Common myeloid progenitor, CD34-positive (primary cell): ENCODE results near the gene SLC2A2.

ENCODE experiments used
- CTCF ChIA-PET: fragments of 350-600 bp; sonication (Branson Sonifier 250); formaldehyde crosslinking; loops from one replicate; lab custom pipeline; 2021; ENCODE audit warnings: antibody characterized with exemption; lab: Charles Lee
- POLR2A ChIA-PET: fragments of 350-600 bp; sonication (Branson Sonifier 250); formaldehyde crosslinking; loops from one replicate; lab custom pipeline; 2021; ENCODE audit warnings: antibody characterized with exemption; lab: Charles Lee
- DNase-seq, 3 donors: peaks; one replicate each; pipeline versions ENCODE4 v3.0.0 to v3.0.0-alpha.2; 2013
- H3K27ac ChIP-seq, 2 experiments: 1 replicate in 1 of 2; 2 replicates in 1 of 2; pipeline ENCODE4 v1.7.0; 2013; ENCODE audit warnings: inconsistent platforms in 2 of 2, low read length in 2 of 2, mild to moderate bottlenecking in 2 of 2, low read depth in 1 of 2, moderate library complexity in 1 of 2; ENCODE audit not compliant: severe bottlenecking in 2 of 2, insufficient read depth in 1 of 2, poor library complexity in 1 of 2
- H3K27me3 ChIP-seq, 5 experiments: replicated peaks in 2 of 5; 1 replicate in 3 of 5; 2 replicates in 2 of 5; pipeline versions ENCODE4 v1.6.1 to v1.7.0; 2013; ENCODE audit warnings: low read length in 4 of 5, mild to moderate bottlenecking in 2 of 5, moderate library complexity in 2 of 5, inconsistent platforms in 1 of 5; ENCODE audit not compliant: insufficient read depth in 5 of 5, control insufficient read depth in 4 of 5
- H3K36me3 ChIP-seq, 4 experiments: 1 replicate in 2 of 4; 2 replicates in 2 of 4; pipeline versions ENCODE4 v1.6.1 to v1.7.0; 2013; ENCODE audit warnings: low read length in 3 of 4, control low read depth in 1 of 4, mild to moderate bottlenecking in 1 of 4; ENCODE audit not compliant: control insufficient read depth in 4 of 4, insufficient read depth in 4 of 4
- H3K4me1 ChIP-seq, 4 experiments: 1 replicate in 3 of 4; 2 replicates in 1 of 4; pipeline versions ENCODE4 v1.6.1 to v1.7.1; 2013; ENCODE audit warnings: low read length in 3 of 4, mild to moderate bottlenecking in 3 of 4, control low read depth in 1 of 4, inconsistent platforms in 1 of 4, moderate library complexity in 1 of 4; ENCODE audit not compliant: control insufficient read depth in 4 of 4, insufficient read depth in 4 of 4; ENCODE audit errors: control extremely low read depth in 1 of 4
- H3K4me3 ChIP-seq, 7 experiments: 1 replicate in 4 of 7; 2 replicates in 3 of 7; pipeline versions ENCODE4 v1.5.1 to v1.7.0; 2013; ENCODE audit warnings: mild to moderate bottlenecking in 7 of 7, low read length in 6 of 7, moderate library complexity in 6 of 7, inconsistent platforms in 2 of 7, low read depth in 2 of 7, control low read depth in 1 of 7; ENCODE audit not compliant: insufficient read depth in 4 of 7, control insufficient read depth in 1 of 7; ENCODE audit errors: extremely low read depth in 1 of 7
- H3K9me3 ChIP-seq, 5 experiments: 1 replicate in 4 of 5; 2 replicates in 1 of 5; pipeline versions ENCODE4 v1.6.1 to v1.7.1; 2013; ENCODE audit warnings: low read length in 4 of 5, mild to moderate bottlenecking in 2 of 5, inconsistent platforms in 1 of 5, low read depth in 1 of 5, moderate library complexity in 1 of 5; ENCODE audit not compliant: control insufficient read depth in 4 of 5, insufficient read depth in 2 of 5; ENCODE audit errors: control extremely low read depth in 1 of 5
- WGBS: methylation state at CpG from one replicate; pipeline ENCODE4 v1.1.5; 2013; ENCODE audit not compliant: insufficient coverage; 5-methylcytosine and 5-hydroxymethylcytosine counted together

The SLC2A2 gene

DNA sequence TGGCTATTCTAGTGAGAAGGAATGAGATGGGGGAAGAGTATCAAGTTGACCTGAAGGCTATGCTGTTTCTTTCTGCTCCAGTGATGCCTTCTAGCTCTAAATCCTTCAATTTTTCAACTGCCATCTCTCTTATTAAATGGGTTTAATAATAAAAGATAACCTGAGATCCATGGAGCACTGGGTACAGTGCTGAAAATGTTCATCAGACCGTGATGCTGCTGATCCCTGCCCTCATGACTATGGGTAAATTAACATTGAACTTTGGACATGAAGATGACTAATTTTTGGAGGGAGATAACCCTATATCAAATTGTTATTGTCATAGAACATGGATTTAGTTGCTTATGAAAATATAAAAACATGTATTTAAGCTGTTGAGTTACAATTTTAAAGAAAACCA is 27.7 kb upstream of the SLC2A2 start:
- POLR2A ChIA-PET, result no interaction called here
- no peak for DNase-seq
- H3K36me3 ChIP-seq, result no peaks in the 10 kb centered on the region
- CTCF ChIA-PET, result interaction anchor here (1.8 kb wide), 1 partner anchor 512 kb away, joined by 6 read pairs; no protein-coding TSS in a partner anchor
- no peak overlapping the region for H3K4me3 ChIP-seq
- WGBS, result no CpG with 5 or more reads among the region's 1 CpG
- H3K27ac ChIP-seq, result no peak overlapping the region
- no peaks in the 10 kb centered on the region for H3K4me1 ChIP-seq
- H3K27me3 ChIP-seq, result no peaks in the 10 kb centered on the region
- no peaks in the 10 kb centered on the region for H3K9me3 ChIP-seq

DNA sequence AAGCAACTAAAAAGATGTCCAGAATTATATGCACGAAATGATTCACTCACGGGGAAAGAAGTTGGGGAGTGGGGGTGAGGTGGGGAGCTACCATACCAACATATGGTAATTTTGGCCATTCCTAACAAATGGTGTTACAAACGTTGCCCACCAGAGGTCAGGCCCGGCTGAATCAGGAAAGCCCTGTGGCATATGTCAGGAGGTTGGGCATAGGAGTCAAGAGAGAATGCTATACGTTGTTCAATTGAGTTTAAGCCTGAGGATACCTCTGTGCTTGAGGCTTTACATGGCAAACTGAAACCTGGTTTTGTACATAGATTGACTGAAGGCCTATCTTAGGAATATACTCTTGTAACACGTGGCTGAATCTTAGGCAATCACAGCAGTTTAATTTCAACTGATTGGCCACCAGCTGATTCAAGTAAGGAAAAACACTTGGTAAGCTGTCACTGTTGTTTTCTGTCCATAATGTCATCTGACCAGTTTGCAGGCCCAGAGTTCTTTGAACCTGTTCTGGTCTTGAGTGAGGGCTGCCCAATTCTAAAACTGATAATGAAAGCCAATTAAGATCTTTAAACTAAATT is 23.4 kb upstream of the SLC2A2 start:
- peak; percentile 54 to 79 (median 77) for DNase-seq
- CTCF ChIA-PET, result interaction anchor here (0.6 to 3.1 kb wide), 15 partner anchors 8 to 784 kb away, joined by 3 to 35 read pairs (median 3); no protein-coding TSS in a partner anchor
- 36% methylated on average over 3 of the region's 6 CpGs for WGBS
- no peak overlapping the region for H3K4me3 ChIP-seq
- POLR2A ChIA-PET, result no interaction called here
- H3K27ac ChIP-seq, result no peak overlapping the region
- no peaks in the 10 kb centered on the region for H3K9me3 ChIP-seq
- H3K4me1 ChIP-seq, result no peaks in the 10 kb centered on the region
- H3K36me3 ChIP-seq, result no peaks in the 10 kb centered on the region
- no peaks in the 10 kb centered on the region for H3K27me3 ChIP-seq

DNA sequence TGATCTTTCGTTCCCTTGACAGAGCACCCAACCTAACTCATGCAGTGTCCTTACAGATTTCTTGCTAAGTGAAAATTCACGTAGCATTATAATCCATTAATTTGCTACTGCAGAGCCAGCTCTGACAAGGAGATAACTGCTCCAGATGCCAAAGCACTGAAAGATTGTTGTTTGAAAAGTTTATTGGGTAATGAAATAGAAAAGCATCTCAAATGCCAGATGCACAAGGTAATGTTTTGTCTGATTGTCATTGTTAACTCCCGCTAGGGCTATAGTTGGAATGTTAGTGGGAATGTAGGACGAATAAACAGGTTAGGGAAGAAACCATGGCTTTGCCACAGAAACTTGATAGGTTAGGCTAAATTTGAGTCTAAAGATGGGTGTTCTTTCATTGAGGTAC is 20.2 kb upstream of the SLC2A2 start:
- CTCF ChIA-PET, result interaction anchor here (0.9 to 1.7 kb wide), 2 partner anchors 520 to 783 kb away, joined by 3 to 9 read pairs; no protein-coding TSS in a partner anchor
- H3K4me3 ChIP-seq, result no peak overlapping the region
- H3K27ac ChIP-seq, result no peak overlapping the region
- no peaks in the 10 kb centered on the region for H3K36me3 ChIP-seq
- POLR2A ChIA-PET, result no interaction called here
- no peaks in the 10 kb centered on the region for H3K4me1 ChIP-seq
- H3K9me3 ChIP-seq, result no peaks in the 10 kb centered on the region
- DNase-seq, result no peak
- 100% methylated on average over 2 of the region's 4 CpGs for WGBS
- no peaks in the 10 kb centered on the region for H3K27me3 ChIP-seq

DNA sequence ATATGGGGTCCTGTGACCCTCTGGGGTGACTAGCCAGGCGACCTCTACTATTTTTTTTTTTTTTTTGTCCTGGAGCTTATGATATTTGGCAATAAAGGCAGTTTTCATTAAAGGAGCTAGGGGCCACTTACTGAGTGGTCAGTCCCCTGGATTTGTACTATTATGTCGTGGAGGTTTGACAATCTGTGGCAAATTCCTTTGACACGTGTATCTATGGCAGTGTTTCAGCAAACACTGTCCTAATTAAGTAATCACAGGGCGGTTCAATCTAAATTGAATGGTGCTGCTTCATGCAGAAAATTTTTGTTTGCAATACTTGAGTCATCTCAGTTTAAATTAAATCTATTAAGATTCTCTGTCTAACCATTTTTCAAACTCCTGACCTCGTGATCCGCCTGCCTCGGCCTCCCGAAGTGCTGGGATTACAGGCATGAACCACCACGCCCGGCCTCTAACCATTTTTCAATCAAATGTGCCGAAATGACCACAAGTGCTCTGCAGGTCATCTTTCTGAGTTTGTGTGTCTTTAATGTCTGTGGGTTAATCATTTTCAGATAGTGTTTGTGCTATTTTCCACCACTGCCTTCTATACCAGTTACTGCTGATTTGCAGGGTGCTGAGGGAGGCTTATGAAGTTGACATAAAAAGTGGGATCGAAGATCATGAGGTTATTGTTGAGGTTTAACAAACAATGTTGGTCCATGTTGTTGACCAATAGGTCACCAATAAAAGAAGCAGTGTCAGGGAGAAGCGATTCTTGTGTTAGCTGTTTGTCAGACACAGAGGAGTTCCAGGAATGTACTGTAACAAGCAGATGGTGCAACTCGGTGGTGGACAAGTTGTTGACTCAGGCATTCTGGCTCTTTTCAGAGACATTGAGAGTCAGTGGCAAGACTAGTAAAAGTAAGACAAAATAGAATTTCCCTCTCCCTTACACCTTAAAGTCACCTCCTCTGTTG is 18.6 kb upstream of the SLC2A2 start:
- H3K27me3 ChIP-seq, result no peaks in the 10 kb centered on the region
- H3K9me3 ChIP-seq, result no peaks in the 10 kb centered on the region
- no peak overlapping the region for H3K27ac ChIP-seq
- H3K4me1 ChIP-seq, result no peaks in the 10 kb centered on the region
- H3K4me3 ChIP-seq, result no peak overlapping the region
- ChIA-PET CTCF (interaction anchor here (0.7 to 1.2 kb wide), 2 partner anchors 22 to 33 kb away, joined by 3 to 4 read pairs; no protein-coding TSS in a partner anchor), POLR2A (no interaction called here)
- DNase-seq, result no peak
- no peaks in the 10 kb centered on the region for H3K36me3 ChIP-seq
- 98% methylated on average over 12 of the region's 14 CpGs for WGBS

DNA sequence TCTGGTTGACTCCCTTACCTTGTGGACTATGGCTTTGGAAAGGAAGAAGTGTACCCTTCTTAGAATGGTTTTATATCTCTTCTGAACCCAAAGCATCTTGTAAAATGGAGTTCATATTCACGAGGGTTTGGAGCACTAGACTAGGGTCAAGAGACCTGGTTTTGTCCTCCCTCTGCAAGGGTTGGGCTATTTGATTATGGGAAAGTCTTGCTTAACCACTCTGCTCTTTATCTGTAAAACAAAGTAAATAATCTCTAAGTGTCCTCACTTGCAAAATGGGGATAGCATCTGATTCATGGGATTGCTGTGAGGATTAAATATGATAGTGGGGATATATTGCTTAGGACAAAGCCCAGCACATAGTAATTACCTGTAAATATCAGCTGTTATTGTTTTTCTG is 17.9 kb upstream of the SLC2A2 start:
- ChIA-PET CTCF (interaction anchor here (0.7 to 1.2 kb wide), 3 partner anchors 21 to 521 kb away, joined by 3 to 4 read pairs (median 3); no protein-coding TSS in a partner anchor), POLR2A (no interaction called here)
- Histone ChIP-seq H3K27ac (no peak overlapping the region), H3K9me3 (no peaks in the 10 kb centered on the region), H3K4me3 (no peak overlapping the region), H3K4me1 (no peaks in the 10 kb centered on the region), H3K27me3 (no peaks in the 10 kb centered on the region), H3K36me3 (no peaks in the 10 kb centered on the region)
- no CpG with 5 or more reads among the region's 1 CpG for WGBS
- DNase-seq, result no peak

DNA sequence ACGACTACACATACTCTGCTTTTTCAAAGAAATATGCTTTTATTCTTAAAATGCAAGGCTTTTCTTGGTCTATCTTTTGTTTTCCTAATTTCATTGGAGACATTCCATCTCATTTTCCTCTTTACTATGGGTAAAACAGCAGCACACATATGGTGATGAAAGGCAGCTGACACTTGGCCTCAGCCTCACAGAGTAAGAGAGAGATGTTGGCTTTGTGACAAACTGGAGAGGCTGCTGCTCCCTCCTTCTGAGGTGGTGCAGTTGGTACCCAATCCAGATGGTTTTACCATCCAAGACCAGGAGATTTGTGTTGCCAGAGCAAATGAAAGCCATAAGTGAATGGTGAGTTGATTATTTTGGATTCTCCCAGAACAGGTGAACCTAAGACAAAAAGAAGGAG is 13.2 kb upstream of the SLC2A2 start:
- Histone ChIP-seq H3K4me1 (no peaks in the 10 kb centered on the region), H3K9me3 (no peaks in the 10 kb centered on the region), H3K4me3 (no peak overlapping the region), H3K27me3 (peaks cover 0 to 3% (median 0%) of the 10 kb centered on the region in 5 experiments), H3K36me3 (no peaks in the 10 kb centered on the region), H3K27ac (no peak overlapping the region)
- WGBS, result no CpG with 5 or more reads among the region's 1 CpG
- no peak for DNase-seq
- POLR2A ChIA-PET, result no interaction called here
- CTCF ChIA-PET, result interaction anchor here (0.7 kb wide), 1 partner anchor 1435 kb away, joined by 3 read pairs; no protein-coding TSS in a partner anchor

DNA sequence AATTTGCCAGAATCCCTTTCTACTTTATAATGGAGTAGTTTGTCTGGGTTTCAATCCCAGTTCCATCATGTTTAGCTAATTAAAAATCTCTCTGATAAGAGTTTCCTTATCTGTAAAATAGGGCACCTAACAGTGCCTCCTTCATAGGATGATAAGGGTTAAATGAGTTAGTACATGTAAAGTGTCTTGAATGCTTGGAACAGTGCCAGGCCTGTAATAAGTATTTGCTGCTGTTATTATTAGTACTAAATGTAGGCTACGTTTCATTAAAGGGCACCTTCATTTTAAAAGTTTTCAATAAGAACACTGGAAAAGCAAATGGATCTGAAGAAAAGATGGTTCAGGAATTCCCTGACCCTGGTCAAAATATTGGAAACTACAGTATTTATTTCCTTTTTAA is 11.8 kb upstream of the SLC2A2 start:
- Histone ChIP-seq H3K4me3 (no peak overlapping the region), H3K27me3 (peaks cover 0 to 3% (median 0%) of the 10 kb centered on the region in 5 experiments), H3K9me3 (no peaks in the 10 kb centered on the region), H3K4me1 (no peaks in the 10 kb centered on the region), H3K36me3 (no peaks in the 10 kb centered on the region), H3K27ac (no peak overlapping the region)
- no peak for DNase-seq
- WGBS, result 100% methylated on average over 1 of the region's 1 CpG
- ChIA-PET POLR2A (no interaction called here), CTCF (no interaction called here)
